ENCODE results near the gene SEC24D. TPM values are rescaled to one million over a fixed set of nuclear protein-coding genes. Genes with fewer than 3 reads are reported as not detected.

The SEC24D gene
- total RNA-seq, 2 experiments from 2014 or later: 21.8 to 25.2 TPM

DNA sequence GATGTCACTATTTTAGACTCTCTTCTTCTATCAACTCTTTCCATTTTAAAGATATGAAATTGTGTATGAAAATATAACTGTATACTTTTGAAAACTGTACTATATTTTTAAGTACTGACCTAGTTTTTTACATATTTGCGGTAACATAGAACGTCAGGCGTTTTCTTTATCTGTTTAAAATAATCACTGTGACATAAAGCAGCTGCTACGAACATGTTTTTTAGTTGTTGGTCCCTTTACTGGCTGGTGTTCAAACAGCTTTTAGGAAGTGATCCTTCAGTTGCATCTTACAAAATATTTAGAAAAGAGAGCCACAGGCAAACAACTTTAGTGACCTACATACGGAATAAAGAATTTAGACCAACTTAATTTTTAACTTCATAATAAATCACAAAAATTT, 77.6 kb downstream of the SEC24D start:
- ChIA-PET CTCF (no interaction called here), POLR2A (no interaction called here)

DNA sequence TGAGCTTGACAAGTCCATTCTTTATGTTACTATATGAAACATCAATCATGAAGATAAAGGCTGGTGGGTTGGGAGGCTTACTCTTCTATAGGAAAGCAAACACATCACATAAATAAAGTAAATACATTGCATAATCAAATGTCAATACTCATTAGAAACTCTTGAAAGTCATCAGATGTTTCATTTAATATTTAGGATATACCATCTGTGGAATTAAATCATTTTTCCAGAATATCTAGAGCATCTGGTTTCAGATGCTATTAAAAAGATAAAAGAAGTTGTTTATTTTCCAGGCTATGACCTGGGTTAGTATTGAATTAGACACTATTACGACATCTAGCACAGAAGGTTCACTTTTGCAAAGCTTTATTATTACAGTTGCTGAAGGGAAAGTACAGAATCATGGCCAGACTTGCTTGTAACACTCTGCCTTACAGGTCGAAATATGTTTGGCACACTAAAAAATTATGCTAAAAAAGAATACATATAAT, 78.1 kb downstream of the SEC24D start:
- POLR2A ChIA-PET: no interaction called here
- CTCF ChIA-PET: no interaction called here

DNA sequence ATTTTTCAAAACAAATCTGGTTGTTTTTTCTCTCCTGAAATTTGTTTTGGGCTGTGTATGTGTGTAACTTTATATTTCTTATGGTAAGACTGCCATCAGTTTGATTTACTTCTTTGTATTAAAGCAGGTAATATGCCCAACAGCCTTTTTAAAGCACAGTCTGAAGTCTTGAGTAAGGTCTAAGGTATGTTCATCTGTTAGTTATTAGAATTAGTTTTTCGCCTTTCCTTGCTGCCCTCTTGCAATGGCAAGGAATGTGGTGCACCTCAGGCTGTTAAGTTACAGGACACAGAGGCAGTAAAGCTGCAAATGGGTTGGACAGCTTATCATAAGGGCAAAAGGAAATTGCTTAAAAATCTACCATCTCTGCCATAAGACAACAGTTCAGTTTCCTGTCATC, 79.0 kb downstream of the SEC24D start:
- CTCF ChIA-PET: no interaction called here
- POLR2A ChIA-PET: no interaction called here

DNA sequence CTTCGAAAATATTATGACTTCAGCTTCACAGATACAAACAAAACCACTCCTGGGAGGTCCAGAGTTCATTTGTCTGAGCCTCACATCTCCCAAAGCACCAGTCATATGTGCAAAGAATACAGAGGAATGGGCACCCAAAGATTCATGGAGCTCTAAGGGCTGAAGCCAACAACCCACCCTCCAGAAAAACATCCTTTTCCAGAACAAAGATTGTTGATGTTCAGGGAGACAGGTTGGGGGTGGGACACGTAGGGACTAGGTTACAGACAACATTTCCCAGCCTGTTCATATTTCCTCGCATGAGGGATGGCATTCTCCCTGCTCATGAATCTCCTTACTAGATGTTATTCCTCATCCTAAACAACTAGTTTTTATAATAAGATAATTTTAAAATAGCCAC, 79.5 kb downstream of the SEC24D start:
- ChIA-PET POLR2A (no interaction called here), CTCF (no interaction called here)

DNA sequence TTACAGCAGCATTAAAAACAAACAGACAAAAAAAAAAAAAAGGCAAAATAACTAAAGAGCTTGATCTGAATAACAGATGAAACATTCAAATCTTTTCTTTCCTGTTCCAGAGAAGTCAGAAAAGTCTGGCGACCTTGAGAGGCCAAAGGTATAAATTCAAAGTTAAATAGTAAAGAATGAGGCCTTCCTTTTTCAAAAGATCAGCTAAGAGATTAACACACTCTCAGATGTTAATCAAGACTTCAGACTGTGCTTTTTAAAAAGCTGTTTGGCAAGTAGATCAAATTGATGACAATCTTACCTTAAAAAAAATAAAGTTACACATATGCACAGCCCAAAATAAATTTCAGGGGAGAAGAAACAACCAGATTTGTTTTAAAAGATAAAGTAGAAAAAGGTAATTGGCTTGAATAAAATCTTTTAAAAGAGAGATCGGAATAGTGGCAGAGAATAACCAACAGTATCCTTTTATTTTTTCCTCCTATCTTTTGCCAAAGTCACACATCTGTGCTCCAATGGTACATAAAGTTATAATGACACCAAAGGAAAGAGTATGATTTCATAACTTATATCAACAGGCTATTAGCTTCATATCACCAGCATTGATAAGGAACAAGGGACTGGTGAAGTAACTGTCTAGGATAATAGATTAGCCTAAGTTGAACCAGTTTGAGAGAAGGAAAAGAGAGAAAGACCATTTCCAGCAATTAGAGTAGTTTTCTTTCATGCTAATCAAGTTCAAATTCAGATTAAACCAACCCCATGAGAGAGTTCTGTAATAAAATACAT, 80.3 kb downstream of the SEC24D start:
- CTCF ChIA-PET: no interaction called here

DNA sequence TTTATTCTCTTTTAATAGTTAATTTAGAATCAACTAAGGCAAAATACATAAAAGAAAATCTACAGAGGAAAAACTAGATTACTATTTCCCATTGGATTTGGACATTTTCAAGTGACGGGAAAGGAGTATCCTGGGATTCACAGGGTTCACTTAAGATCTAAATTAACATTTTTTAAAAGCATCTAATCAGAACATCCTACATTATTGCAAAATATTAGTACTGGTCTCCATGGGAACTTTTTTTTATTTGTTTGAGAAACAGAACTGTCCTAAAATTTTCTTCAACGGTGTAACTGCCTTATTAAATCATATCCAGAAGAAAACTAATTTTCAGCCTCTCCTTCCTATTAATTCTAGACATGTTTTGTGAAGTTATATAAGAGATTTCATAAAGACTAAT, 81.0 kb downstream of the SEC24D start:
- ChIA-PET CTCF (no interaction called here), POLR2A (no interaction called here)

More for the DNA sequence above, 80.3 kb downstream of the SEC24D start:
- POLR2A ChIA-PET: no interaction called here

DNA sequence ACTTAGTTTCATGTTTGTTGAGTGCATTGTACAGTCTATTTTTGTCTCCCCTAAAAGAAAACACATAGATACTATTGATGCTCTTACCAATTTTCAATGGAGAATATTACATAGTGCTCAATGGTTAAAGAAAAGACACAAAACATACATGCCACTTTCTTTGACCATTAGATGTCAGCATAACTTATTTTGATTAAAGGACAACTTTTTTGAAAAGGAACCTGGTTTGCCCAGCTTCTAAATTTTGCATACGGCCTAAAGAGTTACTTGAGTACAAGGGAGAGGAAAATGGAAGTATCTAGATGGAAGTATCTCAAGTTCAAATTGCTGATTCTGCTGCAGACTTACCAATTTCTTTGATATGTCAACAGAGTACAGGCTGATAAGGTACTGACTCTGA, 82.2 kb downstream of the SEC24D start:
- ChIA-PET CTCF (no interaction called here), POLR2A (no interaction called here)

DNA sequence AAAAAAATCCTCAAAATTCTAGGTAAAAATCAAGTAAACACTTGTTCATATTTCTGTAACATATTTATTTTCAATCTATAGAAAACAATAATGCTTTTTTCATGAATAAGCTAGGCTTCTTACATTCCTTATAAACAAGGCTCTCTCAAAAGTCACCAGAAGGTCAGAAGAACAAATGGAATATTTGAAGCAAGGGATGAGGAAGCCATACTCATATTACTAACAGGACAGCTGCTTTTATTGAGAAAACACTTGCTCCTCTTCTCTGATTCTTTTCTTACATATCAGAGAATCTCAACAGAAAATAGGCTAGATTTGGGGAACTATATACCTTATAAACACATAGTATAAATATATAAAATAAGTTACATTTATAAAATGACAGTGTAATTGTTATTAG, 82.8 kb downstream of the SEC24D start:
- CTCF ChIA-PET: no interaction called here

DNA sequence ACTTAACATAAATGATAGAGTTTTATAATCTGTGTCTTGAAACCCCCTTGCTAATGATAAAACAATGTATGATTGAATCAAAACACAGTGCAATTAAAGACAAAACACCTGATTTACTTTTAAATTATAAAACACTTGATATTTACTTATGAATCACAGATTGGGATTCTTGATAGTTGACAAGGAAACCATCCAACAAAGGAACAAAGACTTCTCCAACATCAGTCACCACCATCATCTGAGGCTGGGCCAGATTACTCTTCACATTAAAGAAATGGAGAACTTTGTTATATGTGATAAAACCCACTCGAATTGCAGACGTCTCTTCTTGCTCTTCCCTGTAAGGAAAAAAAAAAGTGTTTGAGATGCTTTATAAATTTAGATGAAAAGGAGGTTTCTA, 83.4 kb downstream of the SEC24D start:
- POLR2A ChIA-PET: no interaction called here
- CTCF ChIA-PET: no interaction called here

More for the DNA sequence above, 82.8 kb downstream of the SEC24D start:
- POLR2A ChIA-PET: no interaction called here

DNA sequence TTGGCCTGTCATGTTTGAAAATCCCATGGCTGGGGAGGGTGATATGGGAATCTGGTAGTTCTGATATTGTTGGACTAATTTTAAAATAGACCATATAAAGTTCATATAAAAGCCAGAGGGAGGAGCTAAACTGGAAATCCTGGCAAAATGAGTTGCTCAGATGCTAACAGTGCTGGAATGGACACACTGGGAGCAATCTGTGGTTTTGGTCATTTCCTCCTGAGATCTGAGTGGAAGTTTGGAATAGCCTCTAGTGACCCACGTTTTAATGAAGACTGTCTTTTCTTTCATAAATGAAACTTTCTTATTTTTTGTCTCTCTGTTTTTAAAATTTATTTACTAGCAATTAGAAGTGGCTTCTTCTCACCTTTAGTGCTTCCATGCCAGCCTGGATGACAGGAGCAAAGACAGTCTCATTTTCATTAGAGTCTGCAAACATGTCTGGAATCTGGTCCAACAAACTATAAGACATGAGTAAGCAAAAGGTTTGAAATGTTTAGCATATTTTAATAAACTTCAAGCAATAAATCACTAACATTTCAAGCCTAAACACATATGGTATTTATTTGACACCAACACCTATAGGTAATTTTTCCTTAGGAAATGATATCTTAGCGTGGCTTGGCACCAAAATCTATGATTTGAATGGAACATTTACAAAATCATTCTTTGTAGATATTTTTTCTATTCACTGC, 84.2 kb downstream of the SEC24D start:
- CTCF ChIA-PET: no interaction called here

DNA sequence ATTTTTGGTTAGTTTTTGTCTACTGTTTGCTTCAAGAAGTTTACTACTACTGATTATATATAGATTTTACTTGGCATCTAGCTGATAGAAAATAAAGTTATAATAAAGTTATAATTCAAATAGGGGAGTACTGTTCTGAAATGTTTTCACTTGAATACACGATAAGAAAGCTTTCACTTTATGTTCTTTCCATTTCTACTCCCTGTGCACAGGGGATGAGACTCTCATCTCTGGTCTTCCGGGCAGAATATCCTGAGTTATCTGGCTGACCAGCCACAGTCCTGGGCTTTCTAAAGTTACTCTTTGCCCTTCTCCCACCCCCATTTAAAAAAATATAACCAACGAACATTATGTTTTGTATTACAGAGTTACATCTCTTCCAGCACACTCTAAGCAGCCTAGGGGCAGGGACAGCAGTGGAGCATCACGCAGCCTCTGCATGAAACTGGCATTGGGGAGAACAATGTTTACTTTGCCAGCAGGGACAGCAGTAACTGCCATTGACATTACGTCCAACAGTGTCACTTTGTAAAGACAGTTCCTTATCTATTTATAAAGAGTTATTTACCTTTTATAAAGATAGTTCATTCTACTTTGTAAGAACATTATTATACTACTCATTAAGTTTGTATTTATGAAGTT, 86.5 kb downstream of the SEC24D start:
- ChIA-PET POLR2A (interaction anchor here (0.7 kb wide), 1 partner anchor 25 kb away, joined by 3 read pairs; no protein-coding TSS in a partner anchor), CTCF (no interaction called here)

More for the DNA sequence above, 84.2 kb downstream of the SEC24D start:
- POLR2A ChIA-PET: interaction anchor here (0.7 kb wide), 1 partner anchor 67 kb away, joined by 5 read pairs; the partner anchor contains the start of gene METTL14

DNA sequence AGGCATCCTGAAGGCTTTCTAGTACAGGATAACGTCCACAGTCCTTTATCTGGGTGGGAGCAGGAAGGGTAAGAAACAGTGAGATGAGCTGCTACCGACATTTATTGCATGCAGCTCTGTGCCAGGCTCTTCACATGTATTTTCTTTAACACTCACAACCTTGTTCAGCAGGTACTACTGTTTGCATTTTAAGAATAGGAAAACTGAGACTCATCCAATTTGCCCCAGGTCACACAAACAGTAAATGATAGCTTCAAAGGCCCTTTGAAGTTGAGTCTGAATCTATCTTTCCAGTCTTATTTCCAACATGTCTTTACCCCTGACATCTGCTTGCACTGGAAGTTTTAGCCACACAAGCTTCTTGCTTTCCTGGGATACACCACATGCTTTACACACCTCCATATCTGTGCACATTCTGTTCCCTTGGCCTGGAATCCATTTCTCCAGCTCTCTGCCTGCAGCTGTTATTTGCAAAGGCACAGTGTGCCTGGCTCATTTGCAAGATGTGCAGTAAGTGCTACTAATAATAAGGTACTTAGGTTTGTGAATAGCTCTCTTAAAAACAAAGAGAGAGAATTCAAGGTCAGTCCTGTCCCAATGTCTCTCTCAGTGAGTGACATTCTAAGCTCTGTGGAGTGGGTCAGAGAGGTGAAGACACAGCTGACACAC, 89.5 kb downstream of the SEC24D start:
- ChIA-PET POLR2A (no interaction called here), CTCF (no interaction called here)

DNA sequence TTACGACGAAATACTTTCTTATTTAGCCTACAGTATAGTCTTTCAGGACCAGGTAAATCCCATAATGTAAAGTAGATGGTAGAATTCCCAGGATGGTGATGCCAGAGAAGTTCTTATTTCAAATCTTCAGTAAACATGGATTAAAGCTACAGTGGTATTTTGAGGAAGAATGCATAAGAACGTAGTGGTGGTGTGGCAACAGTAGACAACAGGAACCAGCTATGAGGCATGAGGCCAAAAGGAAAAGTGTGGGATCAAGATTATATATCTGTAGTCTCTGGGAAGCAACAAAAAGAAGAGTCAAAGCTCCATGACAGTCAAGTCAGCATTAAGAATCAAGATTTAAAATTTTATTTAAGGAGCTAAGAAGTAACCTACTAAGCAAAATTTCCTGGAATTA, 90.6 kb downstream of the SEC24D start:
- CTCF ChIA-PET: no interaction called here
- POLR2A ChIA-PET: no interaction called here

DNA sequence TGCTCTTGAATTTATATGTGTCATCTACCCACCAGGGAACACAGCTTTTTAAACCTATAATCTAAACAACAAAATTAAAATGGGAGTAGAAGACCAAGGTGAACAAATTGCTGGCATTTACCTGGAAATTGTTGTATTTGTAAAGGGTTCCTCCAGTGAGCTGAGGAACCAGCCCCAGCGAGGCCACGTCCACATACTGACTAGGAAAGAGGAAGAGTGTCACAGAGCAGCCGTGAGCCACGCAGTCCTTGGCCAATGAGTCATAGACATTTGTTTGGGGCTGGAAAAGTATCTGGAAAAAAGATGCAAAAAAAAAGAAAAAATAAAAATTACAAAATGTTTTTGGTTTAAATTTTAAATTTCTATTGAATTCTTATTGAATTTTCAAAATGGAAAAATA, 92.1 kb downstream of the SEC24D start:
- POLR2A ChIA-PET: no interaction called here
- CTCF ChIA-PET: no interaction called here

DNA sequence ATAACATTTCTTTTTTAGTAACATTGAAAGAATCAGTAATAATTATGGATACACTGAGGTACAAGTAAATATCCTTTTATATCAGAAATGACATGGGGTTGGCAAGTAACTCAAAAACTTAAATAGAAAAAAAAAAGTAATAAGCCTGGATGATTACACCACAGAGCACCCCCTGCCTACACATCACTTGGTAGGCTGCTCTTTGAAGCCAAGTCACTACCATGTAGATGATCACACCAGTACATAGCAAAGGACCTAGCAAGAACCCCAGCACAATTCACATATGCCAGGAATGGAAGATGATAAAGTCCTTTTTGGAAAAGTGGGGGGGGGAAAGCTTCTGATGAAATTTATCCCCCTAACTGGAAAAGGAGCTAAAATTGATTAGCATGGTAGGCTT, 93.9 kb downstream of the SEC24D start:
- ChIA-PET POLR2A (no interaction called here), CTCF (interaction anchor here (0.5 kb wide), 1 partner anchor 53 kb away, joined by 4 read pairs; no protein-coding TSS in a partner anchor)

DNA sequence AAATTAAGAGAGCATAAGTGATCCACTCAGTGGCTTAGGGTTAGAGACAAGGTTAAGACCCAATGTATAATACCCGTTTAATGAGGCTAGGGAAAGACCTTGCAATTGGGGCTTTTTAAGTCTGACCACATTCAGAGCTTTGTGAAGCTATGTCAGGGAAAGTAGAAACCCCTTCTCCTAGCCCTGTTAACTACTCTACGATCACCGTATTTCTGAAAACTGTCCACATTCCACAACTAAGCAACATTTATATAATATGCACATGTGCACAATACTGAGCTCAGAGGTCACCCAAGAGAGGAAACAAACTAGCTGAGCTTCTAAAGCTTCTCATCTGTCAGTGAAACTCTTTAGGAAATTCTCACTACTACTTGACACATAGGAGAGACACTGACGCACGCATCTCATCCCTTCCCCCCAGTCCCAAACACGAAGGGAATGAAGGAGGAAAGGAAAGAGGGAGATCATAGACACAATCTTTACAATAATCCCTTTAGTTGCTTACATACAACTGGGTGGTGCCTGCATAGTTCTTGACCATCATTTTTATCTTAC, 94.5 kb downstream of the SEC24D start:
- ChIA-PET CTCF (no interaction called here), POLR2A (no interaction called here)

DNA sequence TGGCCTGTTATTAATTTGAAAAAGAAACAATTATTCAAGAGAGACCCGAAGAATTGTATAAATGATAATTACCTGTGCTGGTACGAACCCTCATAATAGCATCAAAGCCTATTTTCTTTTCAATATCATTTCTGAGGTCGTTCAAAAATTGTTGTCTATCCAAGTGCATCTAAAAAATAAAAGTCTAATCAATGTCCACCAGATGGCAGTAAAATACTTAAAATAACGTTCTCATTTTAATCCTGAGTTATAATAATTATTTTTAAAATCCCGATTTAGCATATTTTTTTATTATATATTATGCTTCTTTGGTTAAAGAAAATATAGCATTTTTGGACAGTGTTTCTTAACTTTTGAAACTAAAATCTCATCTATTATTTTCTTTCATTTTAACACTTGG, 95.1 kb downstream of the SEC24D start:
- POLR2A ChIA-PET: no interaction called here
- CTCF ChIA-PET: no interaction called here

DNA sequence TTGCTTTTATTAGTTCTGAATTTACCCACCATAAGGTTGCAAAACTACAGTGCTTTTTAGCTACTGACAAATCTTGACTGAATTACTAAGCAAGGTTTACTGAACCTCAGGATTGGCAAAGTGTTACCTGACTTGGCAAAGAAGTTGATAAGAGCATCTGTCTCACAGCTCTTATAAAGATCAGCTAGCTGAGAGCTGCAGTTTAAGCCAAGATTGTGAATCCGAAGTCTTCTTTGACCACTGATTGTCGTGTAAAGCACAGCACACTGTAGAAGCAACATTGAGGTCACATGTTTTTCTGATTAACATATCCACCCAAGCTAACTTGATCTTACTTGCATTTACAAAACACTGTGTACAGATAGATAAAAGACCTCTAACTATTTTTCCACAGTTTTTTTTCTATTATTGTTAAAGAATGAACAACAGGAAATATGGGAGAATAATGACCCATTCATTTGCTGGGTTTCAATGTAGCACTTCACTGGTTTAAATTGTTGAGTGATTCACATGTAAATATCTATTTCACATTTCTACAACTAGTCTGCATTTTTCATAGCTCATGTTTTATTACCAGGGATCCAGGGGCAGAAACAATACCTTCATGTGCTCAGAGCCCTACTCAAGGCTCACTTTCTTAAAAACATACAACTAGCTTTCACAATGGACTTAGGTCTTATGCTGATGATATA, 96.8 kb downstream of the SEC24D start:
- POLR2A ChIA-PET: no interaction called here
- CTCF ChIA-PET: interaction anchor here (0.6 kb wide), 1 partner anchor 32 kb away, joined by 3 read pairs; no protein-coding TSS in a partner anchor

DNA sequence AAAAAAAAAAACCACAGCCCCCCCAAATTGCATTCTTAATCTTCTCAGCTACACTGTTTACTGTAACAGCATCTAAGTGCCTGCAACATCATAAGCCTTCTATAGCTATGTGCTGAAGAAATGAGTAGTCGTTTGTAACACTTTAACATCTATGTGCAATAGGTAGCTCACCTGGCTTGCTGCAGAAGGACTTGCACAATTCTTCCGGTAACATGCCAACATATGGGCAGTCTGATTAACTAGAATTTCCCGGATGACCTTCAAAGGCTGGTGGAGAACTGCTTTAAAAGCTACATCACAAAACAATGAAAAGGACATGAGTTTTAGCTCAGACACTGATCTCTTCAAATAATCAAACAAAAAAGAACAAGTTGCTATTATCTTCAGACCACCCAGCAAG, 97.8 kb downstream of the SEC24D start:
- POLR2A ChIA-PET: no interaction called here

More for the DNA sequence above, 97.8 kb downstream of the SEC24D start:
- CTCF ChIA-PET: interaction anchor here (0.7 kb wide), 1 partner anchor 43 kb away, joined by 3 read pairs; no protein-coding TSS in a partner anchor

All from activated CD8-positive, alpha-beta memory T cell treated with anti-CD3 and anti-CD28 coated beads for 36 hours (primary cell).